Activated gamma-delta T cell treated with anti-CD3 and anti-CD28 coated beads, Interleukin-2, amount 50 U/mL, for 16 hours (primary cell): Measurements from ENCODE around the gene CMIP.
"Not testable (repeated sequence)": the region's sequence is repeated elsewhere in the genome, so short reads cannot be mapped to it uniquely, and the experiment has no call there.

Experiments
- DNase-seq: peaks from one replicate; pipeline ENCODE4 v3.0.0-alpha.2; 2020; ENCODE audit warnings: low read depth

Gene CMIP

DNA sequence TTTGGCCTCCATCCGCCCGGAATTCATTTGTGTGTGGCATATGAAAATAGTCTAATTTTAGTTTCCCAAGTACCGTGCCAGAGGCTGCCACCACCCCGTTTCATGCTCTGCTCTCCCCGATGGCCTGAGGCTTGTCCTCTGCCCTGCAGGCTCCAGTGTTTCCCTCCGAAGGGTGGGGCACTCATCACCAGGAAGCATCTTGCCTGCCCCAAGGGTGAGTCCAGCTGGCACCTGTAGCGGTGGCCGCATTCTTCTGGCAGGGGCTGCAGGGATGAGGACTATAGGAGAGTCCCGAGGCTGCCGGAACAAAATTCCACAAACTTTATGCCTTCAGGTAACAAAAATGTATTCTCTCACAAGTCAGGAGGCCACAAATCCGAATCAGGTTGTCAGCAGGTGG, 23.1 kb upstream of the CMIP start:
- no peak for DNase-seq

DNA sequence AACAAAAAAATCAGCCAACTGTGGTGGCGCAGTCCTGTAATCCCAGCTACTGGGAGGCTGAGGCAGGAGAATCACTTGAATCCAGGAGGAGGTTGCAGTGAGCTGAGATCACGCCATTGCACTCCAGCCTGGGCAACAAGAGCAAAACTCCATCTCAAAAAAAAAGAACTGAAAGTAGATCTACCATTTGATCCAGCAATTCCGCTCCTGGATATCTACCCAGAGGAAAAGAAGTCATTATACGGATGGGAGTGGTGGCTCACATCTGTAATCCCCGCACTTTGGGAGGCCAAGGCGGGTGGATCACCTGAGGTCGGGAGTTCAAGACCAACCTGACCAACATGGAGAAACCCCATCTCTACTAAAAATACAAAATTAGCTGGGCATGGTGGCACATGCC, 22.5 kb upstream of the CMIP start:
- DNase-seq, result not testable (repeated sequence)

DNA sequence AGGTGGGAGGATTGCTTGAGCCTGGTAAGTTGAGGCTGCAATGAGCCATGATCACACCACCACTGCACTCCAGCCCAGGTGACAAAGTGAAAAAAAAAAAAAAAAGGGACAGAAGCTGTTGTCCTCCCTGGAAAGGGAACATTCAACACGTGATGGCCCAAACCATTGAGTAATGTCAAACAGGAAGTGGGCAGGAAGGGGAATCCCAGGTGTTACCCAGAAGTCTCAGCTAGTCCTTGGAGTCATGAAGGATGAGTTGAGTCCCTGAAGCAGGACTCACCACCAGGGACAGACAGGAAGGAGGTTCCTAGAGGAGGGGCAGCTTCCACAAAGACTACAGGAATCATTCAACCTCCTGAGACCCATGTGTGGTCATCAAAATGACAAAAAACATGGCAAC, 19.8 kb upstream of the CMIP start:
- no peak for DNase-seq

DNA sequence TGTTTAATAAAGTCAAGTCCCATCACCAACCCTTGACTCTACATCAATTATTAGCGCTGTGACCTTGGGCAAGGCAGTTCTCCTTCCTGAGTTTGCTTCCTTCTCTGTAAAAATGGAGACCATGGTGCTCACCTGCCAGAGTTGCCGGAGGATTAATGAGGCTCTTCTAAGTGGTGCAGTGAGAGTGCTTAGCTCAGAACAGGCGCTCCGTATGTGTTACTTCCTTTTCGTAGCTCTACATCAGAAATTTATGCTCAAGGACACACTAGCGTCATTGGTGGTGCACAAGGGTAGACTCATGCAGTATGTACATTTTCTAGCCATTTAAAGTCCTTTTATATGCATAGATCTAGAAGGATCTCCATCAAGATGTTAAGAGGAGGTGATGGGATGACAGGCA, 17.4 kb upstream of the CMIP start:
- DNase-seq, result no peak

DNA sequence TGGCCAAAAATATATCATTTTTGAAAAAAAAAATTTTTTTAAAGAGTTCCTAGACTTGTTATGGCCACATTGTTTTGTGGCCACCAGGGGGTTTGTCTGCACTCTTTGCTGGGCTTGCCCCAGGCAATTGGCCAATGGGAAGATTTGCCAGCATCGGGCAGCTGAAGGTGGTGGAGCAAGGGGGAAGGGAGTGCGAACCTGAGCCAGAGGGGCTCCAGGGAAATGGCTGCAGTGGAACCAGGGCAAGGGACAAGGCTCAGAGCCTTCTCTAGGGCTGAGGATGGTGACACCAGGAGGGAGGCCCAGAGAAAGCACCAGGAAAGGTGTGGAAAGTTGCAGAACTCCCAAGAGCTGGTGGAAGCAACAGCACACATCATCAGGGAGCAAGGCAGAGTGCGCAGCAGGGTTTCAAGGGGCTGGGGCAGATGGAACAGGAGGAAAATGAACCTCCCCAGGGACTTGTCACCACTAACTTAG, 15.5 kb upstream of the CMIP start:
- DNase-seq, result no peak

DNA sequence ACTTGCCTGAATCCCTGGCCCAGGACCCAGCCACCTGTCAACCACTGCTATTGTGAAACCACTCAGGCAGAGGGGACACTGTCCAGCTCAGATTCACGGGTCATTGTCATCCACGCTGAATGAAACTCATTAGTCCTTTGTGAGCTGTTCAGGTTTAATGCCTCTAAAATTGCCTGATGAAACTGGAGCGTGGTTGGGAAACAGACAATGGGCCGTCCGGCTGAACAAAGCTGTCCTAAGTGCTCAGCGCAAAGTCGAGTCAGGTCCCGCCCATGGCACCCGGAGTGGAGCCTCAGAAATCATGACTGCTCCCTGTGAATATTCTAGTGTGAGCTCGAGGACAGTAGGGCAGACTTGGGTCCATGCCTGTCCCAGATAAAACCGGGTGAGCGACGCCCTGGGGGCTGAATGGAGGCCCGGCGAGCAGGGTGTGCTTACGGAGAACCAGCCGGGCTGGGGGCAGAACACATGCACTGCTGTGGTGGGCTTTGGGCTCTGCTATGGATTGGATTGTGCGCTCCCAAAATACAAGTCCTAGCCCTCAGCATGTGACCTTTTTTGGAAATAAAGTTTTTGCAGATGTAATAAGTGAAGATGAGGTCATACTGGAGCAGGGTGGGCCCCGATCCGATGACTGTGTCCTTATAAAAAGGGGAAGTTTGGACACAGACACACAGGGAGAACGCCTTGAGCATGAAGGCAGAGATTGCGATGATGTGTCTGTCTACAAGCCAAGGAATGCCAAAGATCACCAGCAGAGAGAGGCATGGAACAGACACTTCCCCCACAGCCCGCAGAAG, 12.9 kb upstream of the CMIP start:
- no peak for DNase-seq

DNA sequence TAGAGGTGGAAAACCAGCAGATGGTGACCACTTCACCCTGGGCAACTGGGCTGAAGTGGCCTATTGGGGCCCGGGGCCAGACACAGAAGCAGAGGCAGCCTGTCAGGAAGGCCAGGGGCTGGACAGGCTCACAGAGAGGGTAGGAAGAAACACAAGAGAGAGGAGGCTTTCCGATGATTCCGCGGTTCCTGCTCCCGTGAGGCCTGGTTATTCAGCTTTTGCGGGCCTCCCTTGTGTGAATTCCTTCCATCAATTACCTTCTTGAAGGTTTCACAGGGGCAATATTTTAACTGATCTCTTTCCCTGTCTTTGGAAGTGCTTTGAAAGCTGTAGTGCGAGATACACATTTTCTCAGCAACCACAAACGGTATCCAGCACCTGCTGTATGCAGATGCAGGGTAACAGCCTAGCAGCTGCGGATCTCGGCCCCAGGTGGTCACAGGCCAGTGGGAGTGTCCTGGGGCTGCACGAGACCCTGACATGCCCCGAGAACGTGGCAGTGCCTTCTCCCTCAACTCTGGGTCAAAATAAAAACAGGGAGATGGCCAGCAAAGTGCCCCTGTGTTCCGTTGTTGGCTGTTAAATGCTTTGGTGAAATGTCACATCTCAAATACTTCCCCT, 11.6 kb upstream of the CMIP start:
- DNase-seq, result no peak

DNA sequence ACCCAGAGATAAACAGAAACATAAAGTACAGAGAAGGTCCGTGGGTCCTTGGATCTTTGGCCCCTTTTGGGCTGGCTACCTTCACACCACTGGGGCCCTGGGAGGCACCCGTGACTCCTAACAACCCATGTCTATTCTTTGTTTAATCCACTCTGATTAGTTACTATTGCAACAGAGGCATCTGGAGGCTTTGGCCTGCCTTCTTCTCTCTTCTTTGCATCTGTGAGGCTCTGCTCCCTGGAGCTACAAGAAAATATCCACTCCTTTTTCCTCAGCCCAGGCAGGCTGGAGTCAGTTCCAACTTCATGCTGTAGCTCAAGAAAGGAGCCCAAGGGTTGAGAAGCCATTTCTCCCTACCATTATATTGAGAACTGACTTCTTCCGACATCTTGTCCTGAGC, 9.5 kb upstream of the CMIP start:
- DNase-seq, result no peak

DNA sequence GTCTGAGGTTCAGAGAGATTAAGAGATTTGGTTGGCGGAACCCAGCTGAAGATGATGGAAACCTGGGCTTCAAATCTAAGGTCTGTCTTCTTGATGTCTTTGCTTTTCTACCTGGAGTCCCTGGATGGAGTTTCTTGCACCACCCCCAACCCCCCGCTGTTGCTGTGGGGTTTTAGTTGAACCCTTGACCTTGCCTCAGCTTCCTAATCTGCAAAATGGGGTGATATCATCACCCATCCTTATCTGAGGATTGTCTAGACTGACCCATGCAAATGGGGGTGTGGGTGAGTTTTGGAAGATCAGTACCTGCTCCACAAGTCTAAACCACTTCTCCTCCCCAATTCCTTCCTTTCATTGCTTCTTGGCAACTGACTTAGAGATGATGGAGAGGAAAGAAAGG, 9.0 kb upstream of the CMIP start:
- no peak for DNase-seq

DNA sequence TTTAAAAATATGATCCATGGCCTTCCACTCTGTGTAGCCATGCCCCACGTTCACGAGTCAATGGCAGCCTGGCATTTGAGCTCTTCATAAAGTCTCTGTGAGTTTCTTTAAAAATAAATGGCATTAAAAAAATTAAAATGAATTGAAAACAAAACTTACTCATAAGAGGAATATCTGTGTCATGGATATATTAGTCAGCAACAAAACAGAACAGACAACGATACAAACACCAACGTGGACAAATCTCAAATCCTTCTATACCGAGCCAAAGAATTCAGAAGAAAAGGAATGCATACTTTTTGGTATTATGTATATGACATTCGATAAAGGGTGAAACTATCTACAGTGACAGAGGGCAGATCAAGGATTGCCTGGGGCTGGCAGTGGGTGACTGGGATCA, 8.2 kb upstream of the CMIP start:
- DNase-seq, result no peak

DNA sequence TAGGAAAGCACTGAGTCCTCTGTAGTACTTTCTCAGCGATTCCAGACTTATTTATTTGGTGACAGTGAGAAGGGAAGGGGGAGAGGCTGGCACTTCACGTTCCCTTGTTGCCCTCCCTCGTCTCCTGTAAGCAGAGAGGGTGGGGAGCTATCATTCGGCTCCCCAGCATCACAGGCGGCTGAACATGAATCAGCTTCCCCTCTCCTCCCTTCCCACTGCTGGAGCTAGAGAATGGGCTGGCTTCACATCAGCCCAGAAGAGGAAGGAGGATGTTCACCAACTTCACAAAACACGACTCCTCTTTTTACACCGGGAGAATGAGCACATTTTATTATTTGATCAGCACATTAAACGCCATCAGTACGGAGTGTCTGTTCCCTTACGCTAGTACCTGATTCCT, 6.7 kb upstream of the CMIP start:
- DNase-seq, result no peak

DNA sequence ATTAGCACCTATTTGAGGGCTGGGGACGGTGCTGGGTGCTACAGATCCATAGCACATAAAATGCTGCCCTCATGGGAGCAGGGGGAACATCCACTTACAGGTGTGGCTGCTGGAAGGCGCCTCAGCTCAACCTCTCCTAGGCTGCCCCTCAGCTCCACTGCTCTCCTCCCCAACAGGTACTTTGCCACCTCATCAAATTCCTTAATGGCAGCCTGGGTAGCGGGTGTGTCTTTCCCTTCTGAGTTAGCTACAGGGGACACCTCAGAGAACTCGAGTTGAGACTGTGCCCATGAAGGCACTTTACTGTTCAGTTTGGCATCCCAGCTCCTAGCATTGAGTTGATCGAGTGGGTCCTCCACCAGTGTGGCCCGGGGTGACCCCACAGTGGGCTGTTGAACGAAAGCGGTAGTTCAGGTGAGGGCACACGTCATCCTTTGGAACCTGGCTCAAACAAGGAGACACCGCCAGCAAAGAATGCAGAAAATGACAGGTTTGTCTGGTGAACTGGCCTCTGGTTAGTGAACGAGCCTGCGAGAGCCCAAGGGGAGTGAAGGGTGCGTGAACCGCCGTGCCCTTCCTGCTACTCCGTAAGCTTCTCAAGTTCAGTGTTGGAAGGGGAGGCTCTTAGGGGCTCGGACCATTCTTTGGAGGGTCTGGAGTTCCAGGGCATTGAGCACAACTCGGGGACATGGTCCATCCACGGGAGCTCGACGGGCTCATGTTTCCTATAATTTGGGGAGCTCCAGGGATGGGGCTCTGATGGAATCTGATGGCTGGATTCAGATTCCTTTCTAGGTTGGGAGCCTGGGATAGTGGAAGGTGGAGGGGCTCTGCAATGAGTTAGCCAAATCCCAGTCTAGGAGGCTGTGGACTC, 3.5 kb upstream of the CMIP start:
- no peak for DNase-seq

DNA sequence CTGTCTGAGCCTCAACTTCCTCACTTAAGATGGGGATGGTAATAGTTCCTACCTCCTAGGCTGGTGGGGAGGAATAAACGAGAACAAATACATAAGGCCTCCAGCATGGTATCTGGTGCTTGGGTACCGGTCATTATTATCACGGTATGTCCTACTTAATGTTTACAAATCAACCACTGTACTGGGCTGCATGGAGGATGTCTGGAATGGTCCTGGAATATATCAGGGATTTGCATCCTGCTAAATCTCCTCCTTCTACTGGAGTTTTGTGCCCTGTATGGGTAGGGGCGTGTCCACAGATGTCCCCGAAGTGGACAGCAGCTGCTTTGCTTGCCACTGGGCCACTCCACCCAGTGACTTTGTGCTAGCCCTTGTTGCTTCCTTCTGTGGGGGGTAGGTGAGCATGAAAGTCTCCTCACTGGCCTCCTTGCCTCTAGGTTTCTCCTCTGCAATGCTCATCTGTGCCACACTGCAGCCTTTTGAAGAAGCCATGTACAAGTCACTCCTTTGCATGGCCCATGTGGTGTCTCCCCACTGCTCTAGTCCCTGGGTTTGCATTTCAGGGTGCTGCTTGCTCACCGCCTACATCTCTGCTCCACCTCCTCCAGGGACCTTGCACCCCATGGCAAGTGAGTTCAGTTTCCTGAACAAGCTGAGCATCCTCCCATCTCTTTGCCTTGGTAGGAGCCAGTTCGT, 2.2 kb upstream of the CMIP start:
- DNase-seq, result no peak

DNA sequence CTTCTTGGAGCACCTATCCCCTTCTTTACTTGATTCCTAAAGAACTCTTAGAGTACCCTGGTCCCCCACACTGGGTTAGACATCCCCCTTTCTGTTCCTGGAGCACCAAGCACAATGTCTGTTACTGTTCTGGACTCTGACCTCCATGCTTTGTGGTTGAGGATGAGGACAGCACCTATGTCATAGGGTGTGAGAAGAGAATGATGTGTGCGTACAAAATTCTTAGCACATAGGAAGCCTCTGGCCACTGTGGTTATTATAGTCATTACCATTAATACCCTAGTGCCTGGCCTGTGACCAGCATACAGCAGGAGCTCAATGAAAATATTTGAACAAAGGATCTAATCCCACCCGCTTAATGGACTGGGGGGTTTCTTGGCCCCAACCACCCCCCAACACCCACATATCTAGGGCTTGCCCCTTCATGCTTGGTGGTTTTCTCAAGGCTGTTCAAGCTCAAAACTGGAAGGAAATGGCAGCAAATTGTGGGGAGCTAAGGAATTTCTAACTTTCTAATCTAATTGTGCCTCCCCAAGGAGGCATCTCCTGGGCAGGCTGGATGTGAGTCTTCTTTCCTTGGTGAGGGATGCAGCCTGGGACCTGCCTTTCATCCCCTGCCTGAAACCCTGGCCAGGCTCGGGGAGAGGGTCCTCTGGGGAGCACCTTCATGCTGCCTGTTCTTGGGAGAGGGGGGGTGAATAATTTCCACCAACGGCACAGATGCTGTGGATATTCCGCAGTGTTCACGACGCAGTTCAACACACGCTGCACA, 1.5 kb upstream of the CMIP start:
- DNase-seq, result no peak

DNA sequence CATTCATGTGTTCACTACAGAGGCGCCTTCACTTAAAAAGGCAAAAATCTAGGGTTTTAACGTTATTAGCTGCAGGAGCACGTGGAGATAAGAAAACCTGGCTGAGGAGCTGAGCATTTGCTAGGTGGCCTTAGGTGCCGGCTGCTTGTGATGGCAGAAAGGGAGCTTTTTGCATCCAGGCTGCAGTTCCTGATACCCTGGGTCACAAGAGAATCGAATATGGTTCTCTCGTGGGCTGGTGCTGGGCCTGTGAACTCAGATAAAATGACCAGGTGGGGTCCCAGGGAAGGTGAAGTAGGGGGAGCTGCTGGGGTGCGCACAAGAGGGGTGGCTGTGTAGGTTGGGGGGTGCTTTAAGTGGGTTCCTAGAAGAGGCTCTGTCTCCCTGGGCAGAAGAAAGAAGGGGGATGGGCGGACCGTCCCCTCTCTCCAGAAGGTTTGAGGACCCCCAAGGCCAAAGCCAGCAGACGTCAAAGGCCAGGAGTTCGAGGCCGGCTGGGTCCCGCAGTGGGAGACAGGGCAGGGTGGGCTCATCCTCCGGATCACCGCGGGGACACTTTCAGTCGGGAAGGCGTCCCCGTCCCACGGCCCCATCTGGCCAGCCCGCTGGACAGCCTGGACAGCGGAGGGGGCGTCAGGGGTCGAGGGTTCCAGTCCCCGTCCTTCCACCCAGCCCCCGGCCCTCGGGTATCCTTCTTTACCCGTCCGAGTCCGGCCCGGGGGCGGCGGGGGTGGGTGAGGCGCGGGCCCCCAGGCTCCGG, 740 bp upstream of the CMIP start:
- no peak for DNase-seq

DNA sequence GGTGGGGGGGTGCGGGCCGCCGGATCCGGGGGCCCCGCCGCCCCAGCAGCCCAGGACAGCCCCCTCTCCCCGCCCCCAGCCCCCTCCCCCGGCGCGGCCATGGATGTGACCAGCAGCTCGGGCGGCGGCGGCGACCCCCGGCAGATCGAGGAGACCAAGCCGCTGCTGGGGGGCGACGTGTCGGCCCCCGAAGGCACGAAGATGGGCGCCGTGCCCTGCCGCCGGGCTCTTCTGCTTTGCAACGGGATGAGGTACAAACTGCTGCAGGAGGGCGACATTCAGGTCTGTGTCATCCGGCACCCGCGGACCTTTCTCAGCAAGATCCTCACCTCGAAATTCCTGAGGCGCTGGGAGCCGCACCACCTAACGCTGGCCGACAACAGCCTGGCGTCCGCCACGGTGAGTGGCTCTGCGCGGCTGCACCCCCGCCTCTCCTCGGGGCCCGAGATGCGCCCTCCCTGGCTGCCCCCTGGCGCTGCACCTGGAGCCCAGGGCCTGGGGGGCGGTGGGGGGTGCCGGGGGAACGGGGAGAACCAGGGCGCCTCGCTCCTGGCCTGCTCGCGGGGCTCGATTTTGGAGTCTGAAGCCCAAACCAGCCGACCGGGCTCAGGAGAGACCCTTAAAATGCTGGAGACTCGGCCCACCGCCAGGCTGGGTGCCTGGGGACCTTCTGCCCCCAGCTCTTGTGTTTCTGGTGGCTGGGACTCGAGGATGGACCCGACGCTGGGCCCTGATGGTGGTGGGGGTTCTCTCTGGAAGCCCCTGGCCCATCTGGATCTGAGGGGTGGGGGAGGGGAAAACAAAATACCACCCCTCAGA, 744 bp downstream of the CMIP start:
- no peak for DNase-seq

DNA sequence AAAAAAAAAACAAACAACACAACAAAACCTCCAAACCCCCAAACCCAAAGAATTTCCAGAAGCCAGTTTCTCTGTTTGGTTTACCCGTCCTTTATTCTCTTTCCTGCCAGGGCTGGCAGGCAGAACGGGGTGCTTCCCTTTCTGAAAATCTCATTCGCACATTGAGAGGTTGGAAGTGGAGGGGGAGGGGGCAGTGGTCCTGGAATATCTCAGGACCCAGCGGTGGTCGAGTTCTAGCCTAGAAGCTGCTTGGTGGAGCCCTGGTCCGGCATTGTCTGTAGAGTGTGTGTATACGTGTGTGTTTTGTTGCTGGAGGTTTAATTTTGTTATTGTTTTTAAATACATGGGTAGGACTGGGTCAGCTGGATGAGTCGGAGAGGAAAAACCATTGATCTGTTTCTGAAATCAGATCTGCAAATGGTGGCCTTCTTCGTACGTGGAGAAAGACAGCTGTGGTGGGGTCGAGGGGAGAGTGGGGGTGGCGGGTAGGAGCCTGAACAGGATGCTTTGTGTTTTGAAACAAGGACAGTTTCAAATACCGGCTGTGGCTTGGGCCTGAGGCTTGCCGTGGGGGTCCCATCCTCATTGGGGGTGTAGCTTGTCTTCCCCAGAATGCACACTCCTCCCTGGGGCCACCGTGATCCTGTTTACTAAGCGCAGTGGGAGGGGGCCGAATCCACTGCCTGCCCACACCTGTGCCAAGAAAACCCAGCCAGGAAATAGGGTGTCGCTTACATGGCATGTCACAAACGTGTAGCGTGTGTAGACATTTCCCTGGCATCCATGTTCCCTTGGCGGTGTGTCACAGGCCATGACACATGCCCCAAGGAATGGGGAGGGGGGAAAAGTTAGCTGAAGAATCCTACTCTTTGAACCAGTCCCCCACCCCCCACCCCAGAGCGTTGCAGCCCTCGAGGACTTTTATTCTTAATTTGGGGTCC, 1.6 kb downstream of the CMIP start:
- no peak for DNase-seq

DNA sequence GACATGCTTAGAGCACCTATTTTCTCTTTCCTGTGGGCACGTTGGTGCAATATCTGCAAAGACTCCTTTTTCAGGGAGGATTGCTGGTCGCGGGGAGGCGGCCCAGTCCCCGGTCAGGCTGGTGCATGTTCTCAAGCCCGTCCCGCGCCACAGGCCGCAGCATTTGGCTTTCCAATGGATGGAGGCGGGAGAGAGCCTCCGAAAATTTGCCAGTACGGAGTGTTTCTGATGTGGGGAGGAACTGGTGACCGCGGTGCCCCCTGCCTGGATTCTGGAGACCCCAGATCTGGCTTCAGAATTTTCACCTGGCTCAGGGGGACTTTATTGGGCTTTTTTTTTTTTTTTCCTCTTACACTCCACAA, 2.3 kb downstream of the CMIP start:
- no peak for DNase-seq
